WTC11 (cell line): ENCODE data around the gene MYO16. TPM values are rescaled to one million over a fixed set of nuclear protein-coding genes. Genes with fewer than 3 reads are reported as not detected.
A peak's percentile ranks its signal among the peaks of the same experiment; 100 is the strongest.

Experiments used
- ATAC-seq: fragments of 200-7000 bp; cut with Tn5 transposase; 2 replicates; pipeline ENCODE4 v1.10.0; 2021; ENCODE audit warnings: mild to moderate bottlenecking, moderate library complexity
- CTCF ChIA-PET: fragments of 300-600 bp; sonication (Branson Sonifier 250); formaldehyde crosslinking; loops from one replicate; lab custom pipeline; 2021; ENCODE audit warnings: antibody characterized with exemption; lab: Charles Lee
- POLR2A ChIA-PET: fragments of 350-600 bp; sonication (Branson Sonifier 250); formaldehyde crosslinking; loops from one replicate; lab custom pipeline; 2021; ENCODE audit warnings: antibody characterized with exemption; lab: Charles Lee
- DNase-seq: peaks from one replicate; pipeline ENCODE4 v3.0.0; 2021; ENCODE audit warnings: low spot score
- H3K27ac Mint-ChIP-seq: 2 replicates; pipeline ENCODE4 v1.8.0; 2021; ENCODE audit warnings: mixed read lengths
- H3K27me3 Mint-ChIP-seq: 2 replicates; pipeline ENCODE4 v1.8.0; 2021; ENCODE audit warnings: low read depth, mild to moderate bottlenecking, moderate library complexity, mixed read lengths
- H3K36me3 Mint-ChIP-seq: 2 replicates; pipeline ENCODE4 v1.8.0; 2021; ENCODE audit warnings: mixed read lengths
- H3K4me1 Mint-ChIP-seq: 2 replicates; pipeline ENCODE4 v1.8.0; 2022; ENCODE audit warnings: mixed read lengths
- H3K4me3 Mint-ChIP-seq: 2 replicates; pipeline ENCODE4 v1.8.0; 2021; ENCODE audit warnings: mild to moderate bottlenecking, moderate library complexity, mixed read lengths
- H3K9me3 Mint-ChIP-seq: 2 replicates; pipeline ENCODE4 v1.8.0; 2021; ENCODE audit warnings: mixed read lengths
- ATF1 ChIP-seq: sonication (generic); formaldehyde crosslinking; IDR thresholded peaks from 2 replicates; pipeline ENCODE4 v1.8.1; 2023; ENCODE audit warnings: mild to moderate bottlenecking, moderate library complexity, missing genetic modification reagents
- ATF2 ChIP-seq: sonication (generic); formaldehyde crosslinking; IDR thresholded peaks from 2 replicates; pipeline ENCODE4 v1.8.1; 2022; ENCODE audit warnings: low read depth, missing genetic modification reagents, borderline replicate concordance
- CBFB ChIP-seq: sonication (generic); formaldehyde crosslinking; IDR thresholded peaks from 2 replicates; pipeline ENCODE4 v1.8.1; 2022; ENCODE audit warnings: mild to moderate bottlenecking, low read depth, missing genetic modification reagents
- CDX4 ChIP-seq: fragments of 250-450 bp; sonication (Bioruptor Pico); IDR thresholded peaks from 2 replicates; pipeline ENCODE4 v1.9.0; 2021; ENCODE audit warnings: moderate library complexity, mild to moderate bottlenecking, inconsistent platforms, borderline replicate concordance
- ELF4 ChIP-seq: sonication (generic); formaldehyde crosslinking; IDR thresholded peaks from 2 replicates; pipeline ENCODE4 v1.8.1; 2022; ENCODE audit warnings: low read depth, mild to moderate bottlenecking, moderate library complexity, missing genetic modification reagents
- EMX1 ChIP-seq: fragments of 250-450 bp; sonication (Bioruptor Pico); IDR thresholded peaks from 2 replicates; pipeline ENCODE4 v1.8.0; 2021; ENCODE audit warnings: mild to moderate bottlenecking
- FOXK1 ChIP-seq: sonication (generic); formaldehyde crosslinking; IDR thresholded peaks from 2 replicates; pipeline ENCODE4 v1.8.0; 2022; ENCODE audit warnings: mild to moderate bottlenecking, moderate library complexity, missing genetic modification reagents
- HMGXB4 ChIP-seq: sonication (generic); formaldehyde crosslinking; IDR thresholded peaks from 2 replicates; pipeline ENCODE4 v1.8.1; 2023; ENCODE audit warnings: mild to moderate bottlenecking, moderate library complexity, missing genetic modification reagents
- JAZF1 ChIP-seq: fragments of 250-450 bp; sonication (Bioruptor Pico); IDR thresholded peaks from 2 replicates; pipeline ENCODE4 v1.9.0; 2021; ENCODE audit warnings: moderate library complexity, mild to moderate bottlenecking, inconsistent platforms
- MYBL2 ChIP-seq: sonication (generic); formaldehyde crosslinking; IDR thresholded peaks from 2 replicates; pipeline ENCODE4 v1.8.1; 2023; ENCODE audit warnings: mild to moderate bottlenecking, moderate library complexity, missing genetic modification reagents
- NFATC4 ChIP-seq: fragments of 250-450 bp; sonication (Bioruptor Pico); IDR thresholded peaks from 2 replicates; pipeline ENCODE4 v1.9.0; 2021; ENCODE audit warnings: mild to moderate bottlenecking
- NFE2L1 ChIP-seq: sonication (generic); formaldehyde crosslinking; IDR thresholded peaks from 2 replicates; pipeline ENCODE4 v1.8.1; 2023; ENCODE audit warnings: missing genetic modification reagents
- RORB ChIP-seq: fragments of 250-450 bp; sonication (Bioruptor Pico); IDR thresholded peaks from 2 replicates; pipeline ENCODE4 v1.9.0; 2021; ENCODE audit warnings: mild to moderate bottlenecking
- SMAD3 ChIP-seq: sonication (generic); formaldehyde crosslinking; IDR thresholded peaks from 2 replicates; pipeline ENCODE4 v1.8.0; 2022; ENCODE audit warnings: missing genetic modification reagents, mild to moderate bottlenecking, borderline replicate concordance
- SMAD4 ChIP-seq: sonication (generic); formaldehyde crosslinking; IDR thresholded peaks from 2 replicates; pipeline ENCODE4 v1.8.0; 2022; ENCODE audit warnings: mild to moderate bottlenecking, missing genetic modification reagents
- TEAD1 ChIP-seq: sonication (generic); formaldehyde crosslinking; IDR thresholded peaks from 2 replicates; pipeline ENCODE4 v1.8.0; 2022; ENCODE audit warnings: mild to moderate bottlenecking, missing genetic modification reagents
- ZNF219 ChIP-seq: sonication (generic); formaldehyde crosslinking; IDR thresholded peaks from 2 replicates; pipeline ENCODE4 v1.8.0; 2023; ENCODE audit warnings: missing genetic modification reagents, mild to moderate bottlenecking, borderline replicate concordance
- ZNF317 ChIP-seq: sonication (generic); formaldehyde crosslinking; IDR thresholded peaks from 2 replicates; pipeline ENCODE4 v1.8.1; 2023; ENCODE audit warnings: low read depth, mild to moderate bottlenecking, moderate library complexity, missing genetic modification reagents, borderline replicate concordance
- ZNF396 ChIP-seq: fragments of 250-450 bp; sonication (Bioruptor Pico); IDR thresholded peaks from 2 replicates; pipeline ENCODE4 v1.8.0; 2021; ENCODE audit warnings: mild to moderate bottlenecking, moderate library complexity, borderline replicate concordance
- ZNF416 ChIP-seq: fragments of 250-450 bp; sonication (Bioruptor Pico); IDR thresholded peaks from 2 replicates; pipeline ENCODE4 v1.9.0; 2021; ENCODE audit warnings: mild to moderate bottlenecking, inconsistent platforms
- ZNF425 ChIP-seq: fragments of 250-450 bp; sonication (Bioruptor Pico); conservative IDR thresholded peaks from 2 replicates; pipeline ENCODE4 v1.9.0; 2021; ENCODE audit warnings: mild to moderate bottlenecking
- total RNA-seq: library from RNA; stranded (reverse); gene quantifications from 3 replicates; pipeline ENCODE4 v1.2.3, GENCODE V29; 2021
- TF ChIP-seq, protein P1 (sequence below): sonication (generic); formaldehyde crosslinking; IDR thresholded peaks from 2 replicates; pipeline ENCODE4 v1.8.0; 2022; ENCODE audit warnings: mild to moderate bottlenecking, missing genetic modification reagents
- TF ChIP-seq, protein P2 (sequence below): sonication (generic); formaldehyde crosslinking; IDR thresholded peaks from 2 replicates; pipeline ENCODE4 v1.8.1; 2023; ENCODE audit warnings: mild to moderate bottlenecking, missing genetic modification reagents

MYO16 gene
- total RNA-seq, 1 experiment from 2014 or later, result 0.09 TPM

- Mint-ChIP-seq H3K27me3 (no peaks in the 10 kb centered on the region), H3K4me1 (peaks cover 24% of the 10 kb centered on the region), H3K9me3 (peaks cover 4% of the 10 kb centered on the region; the same call in 1 of the 2 replicates), H3K4me3 (no peak overlapping the region), H3K27ac (peak overlapping the region; percentile 79; the same call in 1 of the 2 replicates), H3K36me3 (no peaks in the 10 kb centered on the region)
- POLR2A ChIA-PET, result no interaction called here
- DNase-seq (no peak), ATAC-seq (peak; percentile 55; the same call in 1 of the 2 replicates)
- CTCF ChIA-PET, result no interaction called here
- TF ChIP-seq ZNF396 (CRISPR knock-in tag), result no peak
- TF ChIP-seq, protein P1, sequence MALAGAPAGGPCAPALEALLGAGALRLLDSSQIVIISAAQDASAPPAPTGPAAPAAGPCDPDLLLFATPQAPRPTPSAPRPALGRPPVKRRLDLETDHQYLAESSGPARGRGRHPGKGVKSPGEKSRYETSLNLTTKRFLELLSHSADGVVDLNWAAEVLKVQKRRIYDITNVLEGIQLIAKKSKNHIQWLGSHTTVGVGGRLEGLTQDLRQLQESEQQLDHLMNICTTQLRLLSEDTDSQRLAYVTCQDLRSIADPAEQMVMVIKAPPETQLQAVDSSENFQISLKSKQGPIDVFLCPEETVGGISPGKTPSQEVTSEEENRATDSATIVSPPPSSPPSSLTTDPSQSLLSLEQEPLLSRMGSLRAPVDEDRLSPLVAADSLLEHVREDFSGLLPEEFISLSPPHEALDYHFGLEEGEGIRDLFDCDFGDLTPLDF, result no peak
- TF ChIP-seq CBFB (CRISPR knock-in tag), result no peak
- no peak for TF ChIP-seq CDX4
- TF ChIP-seq RORB (CRISPR knock-in tag), result no peak
- no peak for TF ChIP-seq ELF4
- no peak for TF ChIP-seq NFATC4 (CRISPR knock-in tag)
- no peak for TF ChIP-seq SMAD4 (CRISPR knock-in tag)
- no peak for TF ChIP-seq NFE2L1 (CRISPR knock-in tag)
- TF ChIP-seq, protein P2, sequence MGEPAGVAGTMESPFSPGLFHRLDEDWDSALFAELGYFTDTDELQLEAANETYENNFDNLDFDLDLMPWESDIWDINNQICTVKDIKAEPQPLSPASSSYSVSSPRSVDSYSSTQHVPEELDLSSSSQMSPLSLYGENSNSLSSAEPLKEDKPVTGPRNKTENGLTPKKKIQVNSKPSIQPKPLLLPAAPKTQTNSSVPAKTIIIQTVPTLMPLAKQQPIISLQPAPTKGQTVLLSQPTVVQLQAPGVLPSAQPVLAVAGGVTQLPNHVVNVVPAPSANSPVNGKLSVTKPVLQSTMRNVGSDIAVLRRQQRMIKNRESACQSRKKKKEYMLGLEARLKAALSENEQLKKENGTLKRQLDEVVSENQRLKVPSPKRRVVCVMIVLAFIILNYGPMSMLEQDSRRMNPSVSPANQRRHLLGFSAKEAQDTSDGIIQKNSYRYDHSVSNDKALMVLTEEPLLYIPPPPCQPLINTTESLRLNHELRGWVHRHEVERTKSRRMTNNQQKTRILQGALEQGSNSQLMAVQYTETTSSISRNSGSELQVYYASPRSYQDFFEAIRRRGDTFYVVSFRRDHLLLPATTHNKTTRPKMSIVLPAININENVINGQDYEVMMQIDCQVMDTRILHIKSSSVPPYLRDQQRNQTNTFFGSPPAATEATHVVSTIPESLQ, result no peak
- no peak for TF ChIP-seq ZNF416 (CRISPR knock-in tag)
- TF ChIP-seq ZNF317 (CRISPR knock-in tag), result no peak
- TF ChIP-seq FOXK1 (CRISPR knock-in tag), result no peak
- TF ChIP-seq ATF2 (CRISPR knock-in tag), result no peak
- TF ChIP-seq ZNF219, result no peak
These were observed 551.6 kb downstream of the MYO16 start for GRCh38 chr13:109180905-109181425.

- H3K4me1 Mint-ChIP-seq, result peaks cover 24% of the 10 kb centered on the region
- DNase-seq (no peak), ATAC-seq (peak; percentile 59)
- CTCF ChIA-PET, result interaction anchor here (1.5 kb wide), 1 partner anchor 14 kb away, joined by 7 read pairs; no protein-coding TSS in a partner anchor
- no peaks in the 10 kb centered on the region for H3K27me3 Mint-ChIP-seq
- peaks cover 1% of the 10 kb centered on the region; the same call in 1 of the 2 replicates for H3K9me3 Mint-ChIP-seq
- no peak overlapping the region for H3K4me3 Mint-ChIP-seq
- no peak overlapping the region for H3K27ac Mint-ChIP-seq
- POLR2A ChIA-PET, result interaction anchor here (1.1 kb wide), 1 partner anchor 41 kb away, joined by 3 read pairs; no protein-coding TSS in a partner anchor
- no peaks in the 10 kb centered on the region for H3K36me3 Mint-ChIP-seq
- TF ChIP-seq SMAD3, result no peak
- no peak for TF ChIP-seq RORB (CRISPR knock-in tag)
- TF ChIP-seq ATF1 (CRISPR knock-in tag), result no peak
- TF ChIP-seq, protein P1, result no peak
- no peak for TF ChIP-seq HMGXB4 (CRISPR knock-in tag)
- TF ChIP-seq JAZF1 (CRISPR knock-in tag), result no peak
- TF ChIP-seq ELF4, result no peak
- TF ChIP-seq SMAD4 (CRISPR knock-in tag), result no peak
- no peak for TF ChIP-seq MYBL2 (CRISPR knock-in tag)
- TF ChIP-seq NFE2L1 (CRISPR knock-in tag), result no peak
- no peak for TF ChIP-seq ZNF425 (CRISPR knock-in tag)
- no peak for TF ChIP-seq TEAD1 (CRISPR knock-in tag)
- no peak for TF ChIP-seq EMX1 (CRISPR knock-in tag)
These were observed 553.5 kb downstream of the MYO16 start for GRCh38 chr13:109182777-109183465.
